Glomerular endothelial cell (primary cell): ENCODE data around the gene TP53I13. TPM values are rescaled to one million over a fixed set of nuclear protein-coding genes. Genes with fewer than 3 reads are reported as not detected.

Source experiments
- DNase-seq: peaks from one replicate; pipeline ENCODE4 v3.0.0-alpha.2; 2011; ENCODE audit warnings: low read depth, low spot score; ENCODE audit errors: extremely low read depth
- total RNA-seq: library from RNA; depleted of rRNA; stranded (reverse); fragments of >200 nt; gene quantifications from 2 replicates; pipeline ENCODE4 v1.2.3, GENCODE V29; 2015

The TP53I13 gene
- total RNA-seq, 1 donor from 2014 or later, result 52.2 TPM

DNA sequence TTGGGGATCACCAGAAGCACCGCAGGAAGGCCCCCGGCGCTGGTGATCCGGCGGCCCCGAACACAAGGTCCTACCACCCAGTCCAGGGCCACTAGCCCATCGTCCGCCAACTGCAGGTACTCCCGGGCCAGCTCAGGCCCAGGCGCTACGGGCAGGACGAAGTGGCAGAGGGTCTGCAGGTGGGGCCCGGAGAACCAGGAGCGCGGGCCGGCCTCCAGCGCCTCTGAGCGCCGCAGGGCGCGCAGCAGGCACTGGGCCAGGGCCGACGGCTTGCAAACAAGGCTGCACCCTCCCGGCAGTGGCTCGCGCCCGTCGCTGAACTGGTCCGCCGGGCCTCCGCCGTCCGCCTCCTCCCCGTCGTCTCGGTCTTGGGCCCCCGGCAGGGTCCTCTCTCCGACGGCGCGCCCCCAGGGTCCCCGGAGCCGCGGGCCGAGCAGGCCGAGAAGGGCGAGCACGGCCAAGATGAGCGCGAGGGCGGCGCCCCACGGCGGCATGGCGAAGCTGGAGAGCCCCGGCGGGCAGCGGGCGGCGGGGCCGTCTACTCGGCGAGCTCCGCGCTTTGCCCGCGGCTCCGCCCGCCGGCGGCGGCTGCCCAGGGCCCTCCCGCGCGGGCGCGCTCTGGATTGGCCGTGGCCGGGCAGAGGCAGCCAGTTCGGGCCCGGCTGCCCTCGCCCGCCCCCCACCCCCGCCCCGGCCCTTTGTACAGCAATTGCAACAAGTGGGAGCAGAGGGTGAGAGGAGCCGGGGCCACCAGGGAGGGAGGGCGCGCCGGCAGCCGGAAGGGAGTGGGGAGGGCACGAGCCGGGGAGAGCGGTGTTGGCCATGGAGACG, 1.8 kb upstream of the TP53I13 start, which contains the start of gene ABHD15:
Gene ABHD15, minus strand, starts transcription at position 565 of the 831 bp plus-strand sequence. Its CDS starts 71 bp downstream, at position 494.
- DNase-seq, result no peak

DNA sequence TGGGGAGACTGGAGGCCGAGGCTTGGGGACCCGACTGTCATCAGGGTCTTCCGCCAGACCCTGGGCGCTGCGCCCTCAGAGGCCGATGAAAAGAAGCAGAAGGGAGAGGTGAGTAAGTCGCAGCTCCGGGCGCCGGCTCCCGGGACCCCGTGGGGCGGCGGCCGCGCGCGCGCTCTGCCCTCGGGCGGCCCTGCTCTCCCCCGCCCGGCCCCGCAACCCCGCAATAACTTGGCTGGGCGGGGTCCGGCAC, 1.3 kb upstream of the TP53I13 start:
- no peak for DNase-seq

DNA sequence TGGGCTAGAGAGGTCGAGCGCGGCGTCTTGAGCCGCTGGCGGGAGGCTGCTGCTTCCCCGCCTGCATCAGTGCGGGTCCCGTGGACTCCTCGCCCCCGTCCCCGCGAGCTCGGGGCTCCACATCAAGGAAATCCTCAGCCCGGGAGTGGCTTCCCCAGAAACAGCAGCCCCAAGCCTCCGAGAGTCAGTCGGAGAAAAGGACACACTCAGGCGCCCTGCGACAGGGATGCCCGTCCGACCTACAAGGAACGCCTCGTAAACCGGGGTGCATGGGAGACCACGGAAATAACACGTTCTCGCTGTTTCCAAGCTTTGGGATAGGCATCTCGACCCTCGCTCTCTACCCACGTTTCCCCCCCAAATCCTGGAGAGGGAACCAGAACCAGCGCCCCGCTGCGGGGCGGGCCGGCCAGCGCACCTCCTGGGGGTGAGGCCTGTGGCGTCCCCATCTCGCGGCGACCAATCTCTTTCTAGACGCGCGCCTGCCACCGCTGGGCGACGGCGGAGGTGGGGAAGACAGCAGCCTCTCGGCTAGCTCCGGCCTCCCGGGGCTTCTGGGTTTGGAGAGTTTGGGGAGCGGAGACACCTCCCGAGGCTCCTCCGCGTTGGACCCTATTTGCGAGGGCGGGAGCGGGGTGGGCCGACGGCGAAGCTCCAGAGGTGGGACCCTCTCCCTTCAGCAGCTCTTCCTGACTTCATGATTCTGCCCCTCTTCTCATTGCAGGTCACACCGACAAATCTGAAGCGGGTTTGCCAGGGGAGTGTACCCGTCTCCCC, 759 bp upstream of the TP53I13 start:
- DNase-seq, result no peak

DNA sequence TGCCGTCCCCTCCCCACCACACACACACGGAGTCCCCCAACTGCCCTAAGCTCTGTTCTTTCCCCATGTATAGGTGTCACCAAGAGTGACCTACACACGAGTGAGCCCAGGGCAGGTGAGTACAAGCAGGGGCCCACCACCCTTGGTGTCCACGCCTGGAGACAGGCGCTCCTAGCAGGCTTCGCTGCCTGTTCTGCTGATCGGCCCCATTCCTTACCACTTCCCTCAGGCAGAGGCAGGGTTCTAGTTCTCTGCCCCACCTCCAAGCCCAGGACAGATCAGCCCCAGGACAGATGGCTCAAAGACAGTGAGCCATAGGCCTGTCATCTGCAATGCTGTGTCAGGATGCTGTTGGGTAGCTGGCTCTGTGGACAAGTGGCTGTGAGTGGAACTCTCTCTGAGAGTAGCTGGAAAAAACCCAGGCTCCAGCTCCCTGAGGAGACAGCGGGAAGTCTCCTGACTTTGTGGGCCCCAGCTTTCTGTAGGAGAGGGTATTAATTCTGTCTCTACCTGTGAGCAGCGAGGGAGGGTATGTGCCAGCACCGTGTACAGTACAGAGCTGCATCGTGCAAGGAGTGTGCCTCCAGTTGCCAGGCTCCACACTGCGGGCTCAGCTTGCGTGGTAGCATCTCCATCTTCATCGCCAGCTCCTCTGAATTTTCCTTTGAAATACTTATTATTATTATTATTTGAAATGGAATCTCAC, 897 bp downstream of the TP53I13 start:
- no peak for DNase-seq

DNA sequence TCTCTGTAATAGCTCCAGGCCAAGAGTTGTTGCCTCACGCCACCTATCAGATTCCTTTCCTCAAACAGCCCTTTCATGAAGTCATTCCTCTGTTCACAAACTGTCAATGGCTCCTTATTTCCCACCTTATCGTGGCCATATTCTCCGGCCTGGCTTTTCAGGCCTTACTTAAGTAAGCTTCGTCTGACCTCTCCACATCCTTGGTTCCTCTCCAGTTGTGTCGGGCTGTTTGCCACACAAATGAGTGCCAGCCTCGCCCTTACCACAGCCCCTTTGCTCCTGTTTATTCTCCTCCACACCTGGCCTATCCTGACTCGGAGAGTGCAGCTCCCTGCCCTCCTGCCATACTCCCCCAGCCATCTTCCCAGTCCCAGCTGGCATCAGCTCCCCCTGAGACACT, 2.0 kb downstream of the TP53I13 start:
- DNase-seq, result no peak

DNA sequence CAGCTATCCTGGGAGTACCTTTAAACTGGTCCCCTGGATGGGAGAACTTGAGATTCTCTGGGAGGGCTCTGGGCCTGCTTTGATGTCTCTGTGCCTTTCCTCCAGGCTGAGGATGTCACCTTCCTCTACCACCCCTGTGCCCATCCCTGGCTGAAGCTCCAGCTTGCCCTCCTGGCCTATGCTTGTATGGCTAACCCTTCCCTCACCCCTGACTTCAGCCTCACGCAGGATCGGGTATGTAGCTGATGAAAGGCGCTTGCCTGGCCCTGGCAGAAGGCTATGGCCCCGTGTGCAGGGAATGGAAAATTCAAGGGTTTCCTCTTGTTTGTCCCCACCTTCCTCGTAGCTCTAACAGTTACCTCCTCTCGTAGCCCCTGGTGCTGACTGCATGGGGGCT, 3.0 kb downstream of the TP53I13 start:
- DNase-seq, result no peak

DNA sequence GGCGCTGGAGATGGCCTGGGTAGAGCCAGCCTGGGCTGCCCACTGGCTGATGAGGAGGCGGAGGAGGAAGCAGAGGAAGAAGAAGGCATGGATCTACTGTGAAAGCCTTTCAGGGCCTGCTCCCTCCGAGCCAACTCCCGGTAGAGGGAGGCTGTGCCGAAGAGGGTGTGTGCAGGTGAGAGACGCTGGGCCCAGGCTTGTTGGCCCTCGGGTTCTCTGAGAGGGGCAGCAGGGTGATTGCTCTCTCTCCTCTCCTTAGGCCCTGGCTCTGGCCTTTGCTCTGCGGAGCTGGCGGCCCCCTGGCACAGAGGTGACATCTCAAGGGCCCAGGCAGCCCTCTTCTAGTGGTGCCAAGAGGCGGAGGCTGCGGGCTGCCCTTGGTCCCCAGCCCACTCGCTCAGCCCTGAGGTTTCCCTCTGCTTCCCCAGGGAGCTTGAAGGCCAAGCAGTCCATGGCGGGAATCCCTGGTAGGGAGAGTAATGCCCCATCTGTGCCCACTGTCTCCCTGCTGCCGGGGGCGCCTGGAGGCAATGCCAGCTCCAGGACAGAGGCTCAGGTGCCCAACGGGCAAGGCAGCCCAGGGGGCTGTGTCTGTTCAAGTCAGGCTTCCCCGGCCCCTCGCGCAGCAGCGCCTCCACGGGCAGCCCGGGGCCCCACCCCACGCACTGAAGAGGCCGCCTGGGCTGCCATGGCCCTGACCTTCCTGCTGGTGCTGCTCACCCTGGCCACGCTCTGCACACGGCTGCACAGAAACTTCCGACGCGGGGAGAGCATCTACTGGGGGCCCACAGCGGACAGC, 3.6 kb downstream of the TP53I13 start:
- DNase-seq, result no peak

DNA sequence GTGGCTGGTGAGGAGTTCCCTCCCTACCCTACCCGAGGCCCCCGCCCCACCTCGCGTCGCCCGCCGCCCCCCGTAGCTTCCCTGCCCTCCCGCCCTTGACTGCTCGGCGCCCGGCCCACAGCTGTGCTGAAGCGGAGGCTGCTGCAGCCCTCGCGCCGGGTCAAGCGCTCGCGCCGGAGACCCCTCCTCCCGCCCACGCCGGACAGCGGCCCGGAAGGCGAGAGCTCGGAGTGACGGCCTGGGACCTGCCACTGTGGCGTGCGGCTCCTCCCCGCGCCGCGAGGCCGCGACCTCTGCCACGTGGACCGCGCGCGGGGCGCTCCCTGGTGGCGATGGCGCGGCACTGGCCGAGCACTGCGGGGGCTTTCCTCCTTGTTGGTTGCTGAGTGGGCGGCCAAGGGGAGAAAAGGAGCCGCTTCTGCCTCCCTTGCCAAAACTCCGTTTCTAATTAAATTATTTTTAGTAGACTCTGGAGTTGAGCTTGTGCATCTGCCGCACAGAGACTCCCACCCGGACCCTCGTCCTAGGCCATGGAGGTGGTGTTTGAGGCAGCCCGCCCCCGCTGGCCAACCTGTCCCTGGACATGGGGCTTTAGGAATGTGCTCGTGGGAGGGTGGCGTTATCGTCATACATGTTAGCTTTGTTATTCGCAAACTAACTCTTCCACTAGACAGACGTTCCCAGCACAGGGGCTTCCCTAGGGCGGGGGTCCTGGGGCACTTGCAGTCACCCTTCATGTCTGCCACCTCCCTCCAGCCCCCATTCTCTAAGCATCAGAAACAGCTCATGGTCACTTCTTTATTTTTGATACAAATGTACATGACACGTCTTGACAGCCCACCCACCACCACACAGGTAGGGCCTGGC, 4.4 kb downstream of the TP53I13 start:
- DNase-seq, result no peak

DNA sequence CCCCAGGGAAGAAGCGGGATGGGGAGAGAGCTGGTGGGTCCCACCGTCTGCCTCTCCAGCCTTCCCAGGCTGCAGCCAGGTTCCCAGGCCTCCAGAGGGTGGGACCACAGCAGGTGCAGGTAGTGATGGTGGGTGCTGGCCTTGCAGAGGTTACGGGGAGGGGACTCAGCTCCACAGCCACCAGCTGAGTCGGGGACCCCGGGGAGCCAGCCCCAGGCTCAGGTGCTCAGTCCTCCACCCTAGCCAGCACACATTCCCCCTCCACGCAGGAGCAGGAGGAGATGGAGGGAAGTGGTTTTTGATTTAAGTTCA, 5.0 kb downstream of the TP53I13 start:
- DNase-seq, result no peak

DNA sequence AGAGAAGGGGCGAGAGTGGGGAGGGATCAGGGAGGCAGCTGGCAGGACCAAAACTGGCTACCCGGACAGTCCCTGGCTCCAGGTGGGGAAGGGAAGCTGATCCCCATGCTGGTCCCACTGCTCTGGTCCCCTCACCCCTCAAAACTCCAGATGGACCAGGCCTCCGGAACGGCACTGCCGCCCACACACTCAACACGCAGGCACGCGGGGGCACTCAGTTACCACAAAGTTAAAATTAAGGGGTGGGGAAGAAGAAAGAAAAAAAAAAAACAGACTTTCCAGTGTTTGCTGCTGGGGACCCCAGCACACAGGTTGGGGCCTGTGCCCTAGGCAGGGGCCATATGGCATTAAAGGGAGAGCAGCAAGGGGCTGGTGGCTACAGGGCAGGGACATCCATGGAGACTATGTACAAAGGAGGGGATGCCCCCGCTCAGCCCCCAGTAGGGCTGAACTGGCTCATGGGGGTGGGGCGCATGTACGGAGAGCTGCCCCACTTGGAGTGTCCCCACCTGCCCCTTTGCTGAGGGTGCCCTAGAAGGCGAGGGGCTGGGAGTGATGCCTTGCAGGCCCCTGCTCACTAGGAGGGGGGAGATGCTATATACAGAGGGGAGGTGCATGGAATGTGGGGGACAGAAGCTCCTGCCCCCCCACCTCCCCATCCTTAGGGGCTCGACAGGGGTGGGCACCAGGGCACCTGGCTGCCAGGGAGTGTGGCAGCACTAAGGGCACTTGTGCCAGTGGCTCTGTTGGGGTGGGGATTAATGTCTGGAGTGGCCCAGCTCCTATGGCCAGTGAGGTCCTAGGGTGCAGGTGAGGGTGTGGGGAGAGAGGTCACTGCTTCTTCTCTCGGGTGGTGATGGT, 5.6 kb downstream of the TP53I13 start:
- no peak for DNase-seq

DNA sequence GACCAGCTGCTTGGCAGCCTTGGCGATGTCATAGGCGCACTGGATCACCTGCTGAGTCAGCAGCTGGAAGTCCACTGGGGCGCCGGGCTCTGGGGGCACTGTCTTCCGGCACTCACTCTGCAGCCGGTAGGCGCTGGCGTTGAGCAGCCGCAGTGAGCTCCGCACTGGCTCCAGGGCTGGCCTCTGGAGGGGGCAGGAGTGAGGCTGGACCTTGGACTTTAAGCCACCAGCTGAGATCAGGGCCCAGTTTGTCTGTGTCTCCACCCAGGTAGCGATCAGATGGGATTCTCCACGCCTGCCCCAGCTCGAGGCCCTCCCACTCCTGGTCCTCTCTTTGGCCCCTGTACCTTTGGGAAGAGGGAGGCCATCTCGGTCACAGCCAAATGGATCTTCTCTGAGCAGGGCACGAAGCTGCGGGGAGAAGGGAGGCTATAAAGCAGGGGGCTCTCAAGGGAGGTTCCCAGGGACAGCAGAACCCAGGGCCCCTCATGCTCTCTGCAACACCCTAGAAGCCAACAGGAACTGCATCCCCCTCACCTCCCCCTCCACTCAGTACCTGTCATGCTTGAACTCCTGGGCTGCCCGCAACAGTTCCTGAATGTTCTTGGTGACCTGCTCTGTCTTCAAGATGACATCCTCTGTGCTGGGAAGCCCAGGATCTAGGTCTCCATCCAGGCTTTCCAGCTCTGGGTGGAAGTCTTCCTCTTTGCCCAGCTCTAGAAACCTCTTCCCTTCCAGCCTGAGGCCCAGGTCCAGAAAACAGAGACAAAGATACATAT, 6.4 kb downstream of the TP53I13 start:
- DNase-seq, result no peak

DNA sequence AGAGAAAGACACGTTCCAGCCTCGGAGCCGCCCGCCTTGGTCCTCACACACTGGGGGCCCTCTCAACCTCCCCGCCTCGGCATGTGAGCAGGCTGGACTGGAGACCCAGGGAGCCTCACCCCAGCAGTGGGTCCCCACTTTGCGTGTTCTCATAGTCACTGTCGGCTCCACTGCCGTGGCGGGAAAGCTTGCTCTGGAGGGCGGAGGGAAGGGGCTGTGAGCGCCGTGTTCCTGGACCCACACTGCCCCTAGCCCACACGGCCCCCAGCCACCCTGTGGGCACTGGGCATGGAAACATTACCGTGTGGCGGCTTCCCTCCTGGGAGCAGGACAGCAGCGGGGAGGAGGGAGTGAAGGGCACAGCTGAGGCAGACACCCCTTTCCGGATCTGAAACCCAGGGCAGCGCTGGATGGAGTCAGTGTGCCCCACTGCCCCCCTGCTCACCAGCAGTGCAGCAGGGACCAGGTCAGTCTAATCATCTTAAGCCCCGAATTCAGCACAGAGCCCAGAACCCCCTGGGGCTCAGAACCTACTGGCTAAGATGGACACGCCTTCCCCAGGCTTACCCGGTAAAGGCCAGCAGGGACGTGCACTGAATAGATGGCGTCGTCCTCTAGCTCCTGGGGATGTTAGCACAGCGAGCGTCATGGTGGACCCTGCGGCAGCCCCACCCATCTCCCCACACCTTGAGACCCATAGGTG, 7.2 kb downstream of the TP53I13 start:
- no peak for DNase-seq

DNA sequence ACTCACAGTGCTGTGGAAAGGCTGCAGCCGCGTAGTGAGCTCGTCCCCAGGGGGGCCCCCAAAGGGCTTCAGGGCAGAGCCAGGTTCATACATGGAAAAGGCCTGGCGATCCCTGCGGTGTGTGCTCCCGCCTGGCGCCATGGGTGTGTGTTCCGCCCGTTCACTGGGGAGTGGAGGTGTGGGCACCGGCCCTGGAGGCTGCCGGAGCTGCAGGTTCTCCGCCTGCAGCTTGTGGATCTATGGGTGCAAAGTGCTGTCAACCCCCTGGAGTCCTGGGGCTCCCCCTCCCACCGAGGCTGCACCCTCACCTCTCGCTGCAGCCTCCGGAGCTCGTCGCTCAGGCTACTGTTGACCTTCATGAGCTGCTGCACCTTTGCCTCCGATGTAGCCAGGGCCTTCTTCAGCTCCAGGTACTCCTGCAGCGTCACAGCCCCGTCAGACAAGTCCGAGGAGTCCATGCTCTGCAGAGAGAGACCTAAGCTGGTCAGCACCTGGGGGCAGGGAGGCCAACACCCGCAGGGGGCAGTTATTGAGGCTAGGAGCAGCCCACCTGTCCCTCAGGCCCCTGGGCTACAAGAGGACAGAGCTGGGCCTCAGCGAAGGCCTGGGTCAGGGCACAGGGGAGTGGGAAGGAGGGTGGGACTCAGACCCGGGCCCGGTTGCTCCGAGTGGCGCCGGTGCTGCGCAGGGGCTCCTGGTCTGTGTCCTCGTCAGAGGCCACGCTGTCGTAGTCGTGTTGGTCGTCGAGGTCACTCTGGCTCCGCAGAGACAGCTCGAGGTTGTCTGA, 7.9 kb downstream of the TP53I13 start:
- DNase-seq, result no peak

DNA sequence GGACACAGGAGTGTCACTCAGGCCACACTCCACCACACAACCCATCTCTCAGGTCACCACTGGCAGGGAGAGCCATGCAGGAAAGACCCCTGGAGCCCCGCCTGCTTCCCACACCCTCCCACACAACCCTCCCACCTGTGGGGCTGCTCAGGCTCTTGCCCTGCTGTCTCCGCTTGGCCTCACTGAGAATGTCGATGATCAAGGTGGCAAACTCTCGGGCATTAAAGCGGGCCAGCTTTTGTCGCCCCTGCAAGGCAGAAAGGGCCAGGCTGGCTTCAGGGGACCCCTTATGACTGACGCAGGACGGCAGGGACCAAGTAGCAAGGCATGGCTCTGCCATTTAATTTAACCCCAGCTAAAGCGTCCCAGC, 8.5 kb downstream of the TP53I13 start:
- no peak for DNase-seq

DNA sequence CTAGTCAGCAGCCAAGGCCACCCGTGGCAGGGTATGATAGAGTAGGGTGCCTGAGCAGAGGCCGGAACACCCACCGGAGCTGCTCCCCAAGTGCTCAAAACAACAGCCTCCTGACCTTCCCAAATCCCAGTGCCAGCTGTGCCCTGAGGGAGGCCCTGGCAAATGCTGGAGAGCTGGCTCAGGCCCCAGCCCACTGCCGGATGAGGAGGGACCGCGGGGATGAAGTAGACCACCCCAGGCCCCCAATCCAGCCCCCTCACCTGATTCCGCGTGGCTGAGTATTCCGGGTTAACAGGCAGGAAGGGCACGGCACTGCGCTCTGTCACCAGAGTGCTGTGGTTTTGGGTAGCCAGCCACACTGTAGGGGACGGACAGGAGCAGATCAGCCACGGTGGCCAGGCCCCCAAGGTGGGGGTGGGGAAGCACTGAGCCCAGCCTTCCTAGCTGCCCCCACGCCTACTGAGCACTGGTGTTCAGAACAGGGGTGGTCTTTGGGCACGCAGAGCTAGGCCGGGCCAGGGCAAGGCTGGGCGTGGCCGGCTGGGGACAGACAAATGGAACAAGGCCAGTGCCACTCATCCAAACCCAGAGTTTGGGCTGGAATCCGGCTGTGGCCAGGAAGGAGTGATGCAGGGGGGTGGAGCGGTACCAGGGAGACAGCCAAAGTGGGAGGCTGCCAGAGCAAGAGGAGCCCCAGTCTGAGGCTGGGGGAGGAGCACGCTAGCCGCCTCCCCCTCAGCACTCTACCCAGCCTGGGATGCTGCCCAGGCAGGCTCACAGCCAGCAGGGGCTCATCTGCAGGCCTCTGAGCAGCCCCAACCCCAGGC, 9.1 kb downstream of the TP53I13 start:
- no peak for DNase-seq
